Adrenal gland (tissue), 12 donors: ENCODE results near the gene PLPP2. TPM values are rescaled to one million over a fixed set of nuclear protein-coding genes. Genes with fewer than 3 reads are reported as not detected.

Experiments used
- DNase-seq, 7 donors: peaks; one replicate each; pipeline ENCODE4 v3.0.0-alpha.2; 2019 to 2020
- H3K27ac ChIP-seq, 5 donors: fragments of 200-600 bp; sonication (generic) in 4 of 5; 1 replicate in 3 of 5; 2 replicates in 2 of 5; pipeline versions ENCODE4 v1.5.1 to v1.8.0; 2016 to 2020; ENCODE audit warnings: mild to moderate bottlenecking in 1 of 5
- H3K27me3 ChIP-seq: fragments of 200-600 bp; 2 replicates; pipeline ENCODE4 v1.8.0; 2021
- H3K36me3 ChIP-seq, 2 donors: fragments of 200-600 bp; replicated peaks in 1 of 2; 1 replicate in 1 of 2; 2 replicates in 1 of 2; pipeline versions ENCODE4 v1.5.1 to v1.8.0; 2018 to 2022
- H3K4me1 ChIP-seq, 2 donors: fragments of 200-600 bp; replicated peaks in 1 of 2; 1 replicate in 1 of 2; 2 replicates in 1 of 2; pipeline versions ENCODE4 v1.5.1 to v1.8.0; 2018 to 2021
- H3K4me3 ChIP-seq, 4 donors: fragments of 200-600 bp; sonication (generic) in 3 of 4; one replicate each; pipeline ENCODE4 v1.5.1; 2016 to 2018
- H3K9me3 ChIP-seq, 3 donors: fragments of 200-600 bp; sonication (generic) in 1 of 3; replicated peaks in 1 of 3; 1 replicate in 2 of 3; 2 replicates in 1 of 3; pipeline versions ENCODE4 v1.5.1 to v1.8.0; 2016 to 2021
- POLR2A ChIP-seq, 2 donors: fragments of 450-650 bp; IDR thresholded peaks; one replicate each; pipeline ENCODE4 v1.6.1; 2017; ENCODE audit warnings: antibody characterized with exemption in 2 of 2, mild to moderate bottlenecking in 2 of 2, moderate library complexity in 1 of 2
- WGBS, 4 donors: extraction: QIAGEN DNeasy Blood & Tissue Kit in 2 of 4; methylation state at CpG; one replicate each; pipeline versions ENCODE4 v1.1.5 to v1.1.7; 2013 to 2017; 5-methylcytosine and 5-hydroxymethylcytosine counted together
- intact Hi-C, 2 donors: fragments of 100-400 bp; cut with DNase I; formaldehyde crosslinking; loops; one replicate each; pipeline versions ENCODE4 v1.14.1 to v1.15.0; 2022 to 2023
- polyA plus RNA-seq, 3 donors: library from polyadenylated mRNA; stranded (reverse); fragments of 200-250 nt in 2 of 3; fragments of 350-450 nt in 1 of 3; fragmentation: Illumina TruSeq in 1 of 3; extraction: RNeasy Lipid Tissue Mini Kit (QIAGEN cat#74804) in 1 of 3; gene quantifications; one replicate each; pipeline ENCODE4 v1.2.3, GENCODE V29; 2013 to 2014
- total RNA-seq, 9 donors: library from RNA; depleted of rRNA in 4 of 9; stranded (reverse); fragments of >200 nt in 4 of 9; fragments of 120-200 nt in 1 of 9; fragmentation: NEBNext Ultra II Directional in 1 of 9; extraction: Animal tissue kit (Norgen Biotek cat#: 25700) in 1 of 9; gene quantifications; one replicate each; pipeline versions ENCODE4 v1.1.0 to v1.2.4, GENCODE V29; 2013 to 2023
- TF ChIP-seq, protein P1 (sequence below), 6 experiments: fragments of 450-650 bp in 4 of 6; fragments of 200-600 bp in 2 of 6; sonication (generic) in 1 of 6; IDR thresholded peaks; 1 replicate in 5 of 6; 2 replicates in 1 of 6; pipeline versions ENCODE4 v1.5.1 to v1.8.0; 2016 to 2021; ENCODE audit warnings: antibody characterized with exemption in 6 of 6, mild to moderate bottlenecking in 2 of 6, moderate library complexity in 1 of 6
- donor health status: healthy with polysubstance abuse.
- donor health status: Bipolar disorder and iron deficiency.
- donor health status: DM: yes; HTN: yes; CAD: no.
- donor health status: DM: no; HTN: no; CAD: no.
- donor health status: DM: no; HTN: no; CAD: no.
- donor health status: DM: yes; HTN: yes; CAD: no.

The PLPP2 gene
- total and polyA plus RNA-seq, 12 donors, result 0.33 to 272 (median 5.0) TPM

GRCh38 chr19:317710-318508 lies 26.7 kb upstream of the PLPP2 start:
- TF ChIP-seq POLR2A (IDR thresholded peaks at IDR 0.05), result no peak
- TF ChIP-seq, protein P1, sequence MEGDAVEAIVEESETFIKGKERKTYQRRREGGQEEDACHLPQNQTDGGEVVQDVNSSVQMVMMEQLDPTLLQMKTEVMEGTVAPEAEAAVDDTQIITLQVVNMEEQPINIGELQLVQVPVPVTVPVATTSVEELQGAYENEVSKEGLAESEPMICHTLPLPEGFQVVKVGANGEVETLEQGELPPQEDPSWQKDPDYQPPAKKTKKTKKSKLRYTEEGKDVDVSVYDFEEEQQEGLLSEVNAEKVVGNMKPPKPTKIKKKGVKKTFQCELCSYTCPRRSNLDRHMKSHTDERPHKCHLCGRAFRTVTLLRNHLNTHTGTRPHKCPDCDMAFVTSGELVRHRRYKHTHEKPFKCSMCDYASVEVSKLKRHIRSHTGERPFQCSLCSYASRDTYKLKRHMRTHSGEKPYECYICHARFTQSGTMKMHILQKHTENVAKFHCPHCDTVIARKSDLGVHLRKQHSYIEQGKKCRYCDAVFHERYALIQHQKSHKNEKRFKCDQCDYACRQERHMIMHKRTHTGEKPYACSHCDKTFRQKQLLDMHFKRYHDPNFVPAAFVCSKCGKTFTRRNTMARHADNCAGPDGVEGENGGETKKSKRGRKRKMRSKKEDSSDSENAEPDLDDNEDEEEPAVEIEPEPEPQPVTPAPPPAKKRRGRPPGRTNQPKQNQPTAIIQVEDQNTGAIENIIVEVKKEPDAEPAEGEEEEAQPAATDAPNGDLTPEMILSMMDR (IDR thresholded peaks at IDR 0.05), result no peak
- 93 to 97% (median 96%) methylated on average over 10 of the region's 10 CpGs for WGBS, 4 donors
- intact Hi-C loops, result no loop called here
- Histone ChIP-seq H3K36me3 (peaks cover 0 to 34% of the 10 kb centered on the region in 2 donors), H3K27ac (no peak overlapping the region), H3K9me3 (no peaks in the 10 kb centered on the region), H3K4me1 (no peaks in the 10 kb centered on the region), H3K4me3 (no peak overlapping the region), H3K27me3 (no peaks in the 10 kb centered on the region)
- no peak for DNase-seq

DNA sequence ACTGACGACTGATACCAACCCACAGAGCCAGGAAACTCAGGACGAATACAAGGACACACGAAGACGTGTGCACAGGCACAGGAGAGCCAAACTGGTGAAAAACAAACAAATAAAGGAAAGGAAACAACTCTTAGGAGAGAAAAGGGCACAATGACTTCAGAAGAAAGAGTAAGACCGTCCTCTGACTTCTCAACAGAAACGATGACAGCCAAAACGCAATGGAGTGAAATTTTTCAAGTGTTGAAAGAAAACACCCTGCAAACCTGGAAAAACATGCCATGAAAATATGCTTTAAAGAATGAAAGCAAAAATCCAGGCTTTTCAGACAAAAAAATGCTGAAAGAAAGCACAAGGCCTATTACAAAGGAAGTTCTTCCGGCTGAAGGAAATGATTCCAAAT lies 24.6 kb upstream of the PLPP2 start:
- WGBS, 4 donors, result 85 to 89% (median 88%) methylated on average over 8 of the region's 8 CpGs
- no peaks in the 10 kb centered on the region for H3K27me3 ChIP-seq
- intact Hi-C loops, result no loop called here
- TF ChIP-seq POLR2A (IDR thresholded peaks at IDR 0.05), result no peak
- H3K27ac ChIP-seq, result no peak overlapping the region
- no peaks in the 10 kb centered on the region for H3K9me3 ChIP-seq
- no peak overlapping the region for H3K4me3 ChIP-seq
- no peaks in the 10 kb centered on the region for H3K4me1 ChIP-seq
- DNase-seq, result no peak
- H3K36me3 ChIP-seq, result peaks cover 0 to 48% of the 10 kb centered on the region in 2 donors

DNA sequence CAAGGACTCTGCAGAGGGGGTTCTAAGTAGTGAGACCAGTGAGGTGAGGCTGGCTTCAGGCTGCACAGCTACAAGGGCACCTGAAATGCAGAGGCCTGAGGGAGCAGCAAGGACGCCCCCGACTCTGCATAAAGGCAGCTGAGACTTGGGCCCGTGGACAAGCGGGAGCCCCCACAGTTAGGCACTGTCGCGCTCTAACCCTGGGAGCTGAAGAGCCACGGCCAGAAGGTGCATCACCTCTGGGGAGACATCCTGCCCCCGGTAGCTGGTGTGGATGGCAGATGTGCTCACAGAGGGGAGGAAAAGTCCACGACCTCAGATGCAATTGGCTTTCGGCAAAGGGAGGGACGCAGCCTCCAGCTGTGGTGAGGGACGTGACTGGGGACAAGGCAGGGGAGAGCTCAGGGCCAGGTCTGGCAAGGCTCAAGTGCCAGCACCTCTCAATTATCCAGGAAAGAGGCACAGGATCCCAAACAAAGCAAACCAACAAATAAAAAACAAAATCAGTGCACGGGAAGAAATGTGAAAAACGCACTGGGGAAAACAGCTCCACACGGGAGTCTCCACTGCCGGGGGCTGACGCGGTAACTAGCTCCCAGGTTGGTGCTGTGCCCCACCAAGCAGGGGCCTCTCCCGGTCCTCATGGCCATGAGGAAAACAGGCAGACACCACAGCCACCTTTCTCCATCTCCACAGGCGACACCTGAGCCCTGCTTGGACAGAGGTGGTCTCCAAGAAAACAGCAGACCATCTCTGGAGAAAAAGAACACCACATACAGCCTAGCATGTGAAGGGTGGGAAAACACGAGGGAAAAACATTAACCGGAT lies 23.0 kb upstream of the PLPP2 start:
- DNase-seq, result no peak
- Histone ChIP-seq H3K4me1 (no peaks in the 10 kb centered on the region), H3K27ac (no peak overlapping the region), H3K36me3 (peaks cover 0 to 48% of the 10 kb centered on the region in 2 donors), H3K9me3 (no peaks in the 10 kb centered on the region), H3K4me3 (no peak overlapping the region), H3K27me3 (no peaks in the 10 kb centered on the region)
- intact Hi-C loops, result no loop called here
- WGBS, 4 donors, result 89 to 93% (median 91%) methylated on average over 19 to 22 of the region's 22 CpGs
- TF ChIP-seq POLR2A (IDR thresholded peaks at IDR 0.05), result no peak
- TF ChIP-seq, protein P1 (IDR thresholded peaks at IDR 0.05), result no peak

- no peak overlapping the region for H3K27ac ChIP-seq
- H3K36me3 ChIP-seq, result peaks cover 0 to 54% of the 10 kb centered on the region in 2 donors
- no peak for DNase-seq
- no peaks in the 10 kb centered on the region for H3K4me1 ChIP-seq
- H3K9me3 ChIP-seq, result no peaks in the 10 kb centered on the region
- no peak overlapping the region for H3K4me3 ChIP-seq
- 81 to 87% (median 85%) methylated on average over 18 to 23 of the region's 23 CpGs for WGBS, 4 donors
- H3K27me3 ChIP-seq, result no peaks in the 10 kb centered on the region
- intact Hi-C loops, result no loop called here
- TF ChIP-seq, protein P1 (IDR thresholded peaks at IDR 0.05), result no peak
- TF ChIP-seq POLR2A (IDR thresholded peaks at IDR 0.05), result no peak
Measured at GRCh38 chr19:313169-313987, 22.2 kb upstream of the PLPP2 start.
